GM12873 (cell line): Measurements from ENCODE around the gene SYNGAP1.
A peak's percentile ranks its signal among the peaks of the same experiment; 100 is the strongest.

Experiments
- TF ChIP-seq, protein P1 (sequence below): IDR thresholded peaks from 2 replicates; pipeline ENCODE4 v1.5.1; 2012; ENCODE audit warnings: low read depth, mild to moderate bottlenecking, moderate library complexity, low read length, control low read depth; ENCODE audit not compliant: insufficient read depth; ENCODE audit errors: missing control alignments

Gene SYNGAP1

DNA sequence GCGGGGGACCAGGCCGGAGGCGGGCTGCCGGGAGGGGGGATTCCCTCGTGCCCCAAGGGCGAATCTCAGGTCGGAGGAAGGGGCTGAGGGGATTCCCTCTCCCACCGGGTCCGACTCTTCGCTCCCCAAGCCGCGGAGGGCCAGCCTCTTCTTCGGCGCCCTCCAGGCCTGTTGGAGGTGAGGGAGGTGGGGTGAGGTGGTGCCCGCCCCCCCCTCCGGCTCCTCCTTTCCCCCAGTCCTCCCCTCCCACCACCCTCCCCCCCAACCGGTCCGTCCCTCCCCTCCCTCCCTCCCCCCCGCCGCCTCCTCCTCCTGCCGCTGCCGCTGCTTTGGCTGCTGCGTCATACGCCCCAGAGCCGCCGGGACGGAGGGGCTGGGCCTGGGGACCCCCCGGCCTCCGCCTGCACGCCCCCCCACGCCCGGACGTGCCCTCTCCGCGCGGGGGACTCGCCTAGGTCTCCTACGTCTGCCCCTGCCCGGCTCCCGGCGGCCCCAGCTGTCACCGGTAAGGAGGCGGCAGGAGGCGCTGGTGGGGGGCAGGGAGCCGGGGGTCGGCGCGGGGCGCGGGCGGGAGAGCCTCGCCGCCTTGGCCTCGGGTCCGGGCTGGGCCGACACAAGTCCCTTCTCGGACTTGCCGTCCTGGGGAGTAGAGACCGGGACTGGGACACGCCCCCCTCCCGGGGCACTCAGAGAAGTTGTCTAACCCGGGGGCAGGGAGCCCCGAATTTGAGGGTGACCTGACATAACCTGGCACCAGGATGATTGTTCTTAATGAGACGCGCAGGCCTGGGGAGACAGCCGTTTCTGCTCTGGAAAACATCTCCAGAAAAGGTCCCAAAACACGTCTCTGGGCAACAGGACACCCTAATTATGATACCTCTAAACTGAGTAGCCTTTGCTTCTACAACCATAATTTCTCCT, 8.9 kb upstream of the SYNGAP1 start, which contains the start of gene PHF1:
PHF1 (plus strand) TSS at position 304 of the 921 bp plus-strand sequence. CDS start 1,250 bp downstream, outside the sequence.
- TF ChIP-seq, protein P1, sequence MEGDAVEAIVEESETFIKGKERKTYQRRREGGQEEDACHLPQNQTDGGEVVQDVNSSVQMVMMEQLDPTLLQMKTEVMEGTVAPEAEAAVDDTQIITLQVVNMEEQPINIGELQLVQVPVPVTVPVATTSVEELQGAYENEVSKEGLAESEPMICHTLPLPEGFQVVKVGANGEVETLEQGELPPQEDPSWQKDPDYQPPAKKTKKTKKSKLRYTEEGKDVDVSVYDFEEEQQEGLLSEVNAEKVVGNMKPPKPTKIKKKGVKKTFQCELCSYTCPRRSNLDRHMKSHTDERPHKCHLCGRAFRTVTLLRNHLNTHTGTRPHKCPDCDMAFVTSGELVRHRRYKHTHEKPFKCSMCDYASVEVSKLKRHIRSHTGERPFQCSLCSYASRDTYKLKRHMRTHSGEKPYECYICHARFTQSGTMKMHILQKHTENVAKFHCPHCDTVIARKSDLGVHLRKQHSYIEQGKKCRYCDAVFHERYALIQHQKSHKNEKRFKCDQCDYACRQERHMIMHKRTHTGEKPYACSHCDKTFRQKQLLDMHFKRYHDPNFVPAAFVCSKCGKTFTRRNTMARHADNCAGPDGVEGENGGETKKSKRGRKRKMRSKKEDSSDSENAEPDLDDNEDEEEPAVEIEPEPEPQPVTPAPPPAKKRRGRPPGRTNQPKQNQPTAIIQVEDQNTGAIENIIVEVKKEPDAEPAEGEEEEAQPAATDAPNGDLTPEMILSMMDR = no peak

DNA sequence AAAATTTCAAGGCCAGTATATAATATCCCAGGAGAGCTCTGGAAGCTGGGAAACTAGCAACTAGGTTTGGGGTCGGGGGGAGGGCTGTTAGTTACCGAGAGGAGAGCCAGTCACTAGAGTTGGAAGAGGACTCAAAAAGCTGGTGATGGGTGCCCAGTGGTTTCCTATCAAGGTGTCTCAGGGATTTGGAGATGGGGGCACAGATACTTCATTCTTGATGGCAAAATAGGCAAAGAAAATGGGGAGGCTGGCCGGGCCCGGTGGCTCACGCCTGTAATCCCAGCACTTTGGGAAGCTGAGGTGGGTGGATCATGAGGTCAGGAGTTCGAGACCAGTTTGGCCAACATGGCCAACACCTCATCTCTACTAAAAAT, 8.2 kb upstream of the SYNGAP1 start:
- TF ChIP-seq, protein P1 = no peak

DNA sequence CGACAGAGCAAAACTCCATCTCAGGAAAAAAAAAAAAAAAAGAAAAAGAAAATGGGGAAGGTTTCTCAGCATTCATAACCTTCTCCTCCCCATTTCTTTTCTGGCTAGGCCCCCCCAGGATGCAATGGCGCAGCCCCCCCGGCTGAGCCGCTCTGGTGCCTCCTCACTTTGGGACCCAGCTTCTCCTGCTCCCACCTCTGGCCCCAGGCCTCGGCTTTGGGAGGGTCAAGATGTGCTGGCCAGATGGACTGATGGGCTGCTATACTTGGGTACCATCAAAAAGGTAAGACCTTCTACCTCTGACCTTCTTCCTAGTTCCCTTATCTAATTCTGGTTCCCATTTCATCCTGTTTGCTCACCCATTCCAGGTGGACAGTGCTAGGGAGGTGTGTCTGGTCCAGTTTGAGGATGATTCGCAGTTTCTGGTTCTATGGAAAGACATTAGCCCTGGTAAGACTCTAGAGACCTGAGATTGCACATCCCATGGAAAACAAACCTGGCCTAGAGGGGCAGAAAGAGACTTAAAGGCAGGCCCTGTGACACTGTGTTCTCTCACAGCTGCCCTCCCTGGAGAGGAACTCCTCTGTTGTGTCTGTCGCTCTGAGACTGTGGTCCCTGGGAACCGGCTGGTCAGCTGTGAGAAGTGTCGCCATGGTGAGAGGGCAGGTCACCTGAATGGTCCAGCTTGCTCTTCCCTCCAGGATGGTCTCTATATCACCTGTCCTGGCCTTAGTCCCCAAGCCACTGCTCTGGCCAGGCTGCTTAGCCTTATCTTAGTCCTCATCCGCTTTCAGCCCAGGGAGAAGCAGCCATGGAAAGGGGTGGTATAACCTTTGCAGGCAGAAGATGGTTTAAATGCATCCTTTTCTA, 7.5 kb upstream of the SYNGAP1 start:
- TF ChIP-seq, protein P1 = no peak

DNA sequence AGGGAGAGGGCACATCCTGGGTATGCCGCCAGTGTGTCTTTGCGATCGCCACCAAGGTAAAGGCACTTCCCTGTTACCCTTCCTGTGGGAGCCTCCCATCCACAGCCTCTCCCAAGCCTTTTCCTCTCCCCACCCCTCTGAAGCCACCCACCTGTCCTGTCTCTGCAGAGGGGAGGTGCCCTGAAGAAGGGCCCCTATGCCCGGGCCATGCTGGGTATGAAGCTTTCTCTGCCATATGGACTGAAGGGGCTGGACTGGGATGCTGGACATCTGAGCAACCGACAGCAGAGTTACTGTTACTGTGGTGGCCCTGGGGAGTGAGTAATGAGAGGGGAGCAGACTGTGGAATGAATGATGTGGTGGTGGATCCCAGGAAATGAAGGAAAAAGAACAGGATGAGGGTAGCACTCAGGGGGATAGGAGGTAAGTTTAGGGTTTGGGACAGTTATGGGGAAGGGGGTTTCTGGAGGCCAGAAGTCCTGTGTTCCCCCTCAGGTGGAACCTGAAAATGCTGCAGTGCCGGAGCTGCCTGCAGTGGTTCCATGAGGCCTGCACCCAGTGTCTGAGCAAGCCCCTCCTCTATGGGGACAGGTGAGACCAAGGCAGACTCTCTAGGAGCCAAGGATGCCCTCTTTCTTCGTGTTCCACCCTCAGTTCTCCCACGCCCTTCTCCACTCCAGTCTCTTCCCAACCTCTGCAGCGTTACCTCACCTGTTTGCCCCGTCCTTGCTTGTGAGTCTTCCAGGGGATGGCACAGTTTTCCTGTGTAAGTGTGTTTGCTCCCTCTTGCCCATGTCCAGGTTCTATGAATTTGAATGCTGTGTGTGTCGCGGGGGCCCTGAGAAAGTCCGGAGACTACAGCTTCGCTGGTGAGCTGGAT, 6.4 kb upstream of the SYNGAP1 start:
- TF ChIP-seq, protein P1 = no peak

DNA sequence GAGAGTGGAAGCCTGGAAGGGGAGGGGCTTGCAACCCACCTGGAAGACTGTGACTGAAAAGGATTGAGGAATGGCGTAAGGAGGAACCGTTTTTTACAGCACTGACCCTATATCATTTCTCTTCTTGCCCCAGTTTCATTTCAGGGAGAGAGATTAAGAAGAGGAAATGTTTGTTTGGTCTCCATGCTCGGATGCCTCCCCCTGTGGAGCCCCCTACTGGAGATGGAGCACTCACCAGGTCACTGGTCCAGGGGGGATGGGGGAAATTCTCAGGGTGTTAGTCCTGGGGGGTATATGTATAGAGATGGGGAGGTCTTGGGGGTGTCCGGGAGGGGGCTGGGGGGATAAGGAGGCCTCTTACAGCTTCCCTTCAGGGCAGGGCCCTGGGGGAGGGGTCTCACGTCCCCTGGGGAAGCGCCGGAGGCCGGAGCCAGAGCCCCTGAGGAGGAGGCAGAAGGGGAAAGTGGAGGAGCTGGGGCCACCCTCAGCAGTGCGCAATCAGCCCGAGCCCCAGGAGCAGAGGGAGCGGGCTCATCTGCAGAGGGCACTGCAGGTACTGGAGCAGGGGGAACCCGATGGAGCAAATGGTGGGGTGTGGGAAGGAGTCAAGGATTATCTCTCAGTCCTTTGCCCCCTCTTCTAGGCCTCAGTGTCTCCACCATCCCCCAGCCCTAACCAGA, 5.1 kb upstream of the SYNGAP1 start:
- TF ChIP-seq, protein P1 = peak; percentile 58

DNA sequence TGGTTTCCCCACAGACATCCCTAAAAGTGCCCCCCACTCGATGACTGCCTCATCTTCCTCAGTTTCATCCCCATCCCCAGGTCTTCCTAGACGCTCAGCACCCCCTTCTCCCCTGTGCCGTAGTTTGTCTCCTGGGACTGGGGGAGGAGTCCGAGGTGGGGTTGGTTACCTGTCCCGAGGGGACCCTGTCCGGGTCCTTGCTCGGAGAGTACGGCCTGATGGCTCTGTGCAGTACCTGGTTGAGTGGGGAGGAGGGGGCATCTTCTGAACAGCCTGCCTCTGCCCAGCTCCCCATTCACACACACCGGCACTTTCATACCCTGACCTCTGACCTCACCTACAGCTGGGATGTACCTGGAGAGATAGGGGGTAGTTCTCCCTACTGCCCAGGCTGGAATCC, 4.0 kb upstream of the SYNGAP1 start:
- TF ChIP-seq, protein P1 = no peak
